H1 (cell line): ENCODE results near the gene MUC22. TPM values are rescaled to one million over a fixed set of nuclear protein-coding genes. Genes with fewer than 3 reads are reported as not detected.

Source experiments
- CTCF ChIA-PET: fragments of 300-600 bp; sonication (Branson Sonifier 250); formaldehyde crosslinking; loops from one replicate; lab custom pipeline; 2021; ENCODE audit not compliant: partially characterized antibody; lab: Charles Lee
- POLR2A ChIA-PET: fragments of 300-600 bp; sonication (Branson Sonifier 250); formaldehyde crosslinking; loops from one replicate; lab custom pipeline; 2021; ENCODE audit warnings: inconsistent platforms; ENCODE audit not compliant: partially characterized antibody; lab: Charles Lee
- DNase-seq, 2 experiments: peaks; one replicate each; pipeline versions ENCODE4 v3.0.0 to v3.0.0-alpha.2; 2010 to 2022; ENCODE audit warnings: low spot score in 2 of 2, low read depth in 1 of 2, mixed read lengths in 1 of 2
- FAIRE-seq: peaks from 2 replicates; lab custom pipeline; 2011; peaks lifted over from hg19 to GRCh38; lab: Jason Lieb, UNC
- H2AFZ ChIP-seq: 2 replicates; pipeline ENCODE4 v1.8.1; 2012; ENCODE audit warnings: low read length, inconsistent platforms
- H2AK5ac ChIP-seq: 2 replicates; pipeline ENCODE4 v1.6.1; 2013; ENCODE audit warnings: low read depth, low read length
- H2BK120ac ChIP-seq: replicated peaks from 2 replicates; pipeline ENCODE3; 2013; ENCODE audit warnings: low read depth, low read length, inconsistent platforms
- H2BK12ac ChIP-seq: 2 replicates; pipeline ENCODE4 v1.6.1; 2013; ENCODE audit warnings: low read depth, low read length
- H2BK15ac ChIP-seq: 2 replicates; pipeline ENCODE4 v1.6.1; 2013; ENCODE audit warnings: low read length
- H2BK20ac ChIP-seq: 2 replicates; pipeline ENCODE4 v1.6.1; 2013; ENCODE audit warnings: low read length
- H2BK5ac ChIP-seq: 2 replicates; pipeline ENCODE4 v1.6.1; 2013; ENCODE audit warnings: low read depth, low read length
- H3K14ac ChIP-seq: 2 replicates; pipeline ENCODE4 v1.6.1; 2013; ENCODE audit warnings: inconsistent platforms; ENCODE audit not compliant: insufficient read length
- H3K18ac ChIP-seq: 2 replicates; pipeline ENCODE4 v1.6.1; 2013; ENCODE audit warnings: low read length; ENCODE audit errors: extremely low read depth
- H3K23ac ChIP-seq: 2 replicates; pipeline ENCODE4 v1.6.1; 2013; ENCODE audit warnings: inconsistent platforms; ENCODE audit not compliant: insufficient read length
- H3K23me2 ChIP-seq: 2 replicates; pipeline ENCODE4 v1.6.1; 2013; ENCODE audit warnings: low read depth, low read length
- H3K27ac ChIP-seq: 2 replicates; pipeline ENCODE4 v1.6.1; 2011; ENCODE audit warnings: low read depth, low read length, inconsistent platforms
- H3K27me3 ChIP-seq, 4 experiments: replicated peaks in 1 of 4; 1 replicate in 1 of 4; 2 replicates in 3 of 4; pipeline versions ENCODE4 v1.6.1 to v1.8.1; 2011 to 2013; ENCODE audit warnings: low read length in 3 of 4, mild to moderate bottlenecking in 3 of 4, inconsistent platforms in 2 of 4, mixed read lengths in 2 of 4, moderate library complexity in 1 of 4; ENCODE audit not compliant: control insufficient read depth in 3 of 4, insufficient read depth in 3 of 4; ENCODE audit errors: extremely low read depth in 1 of 4
- H3K36me3 ChIP-seq, 4 experiments: 2 replicates each; pipeline versions ENCODE4 v1.6.1 to v1.8.1; 2011 to 2013; ENCODE audit warnings: mild to moderate bottlenecking in 4 of 4, low read length in 3 of 4, moderate library complexity in 2 of 4, control low read depth in 1 of 4, inconsistent platforms in 1 of 4; ENCODE audit not compliant: insufficient read depth in 4 of 4, control insufficient read depth in 2 of 4
- H3K4ac ChIP-seq: replicated peaks from 2 replicates; pipeline ENCODE3; 2013; ENCODE audit warnings: low read length, low read depth, mixed read lengths, inconsistent platforms; ENCODE audit not compliant: insufficient read length
- H3K4me1 ChIP-seq, 4 experiments: replicated peaks in 1 of 4; 1 replicate in 1 of 4; 2 replicates in 3 of 4; pipeline versions ENCODE4 v1.6.1 to v1.8.1; 2011 to 2013; ENCODE audit warnings: low read length in 3 of 4, inconsistent platforms in 2 of 4, mixed read lengths in 1 of 4; ENCODE audit not compliant: insufficient read depth in 4 of 4, control insufficient read depth in 3 of 4
- H3K4me2 ChIP-seq, 2 experiments: 2 replicates each; pipeline versions ENCODE4 v1.6.1 to v1.8.1; 2011 to 2013; ENCODE audit warnings: low read depth in 2 of 2, low read length in 2 of 2, control low read depth in 1 of 2, inconsistent platforms in 1 of 2, mild to moderate bottlenecking in 1 of 2; ENCODE audit not compliant: insufficient read depth in 1 of 2
- H3K4me3 ChIP-seq, 4 experiments: fragments of 200-600, 300-600 bp in 1 of 4; sonication (generic), shearing (Covaris generic), sonication (Bioruptor Twin) in 1 of 4; 2 replicates each; pipeline versions ENCODE4 v1.5.1 to v1.8.1; 2011 to 2016; ENCODE audit warnings: low read length in 4 of 4, low read depth in 3 of 4, control low read depth in 2 of 4, inconsistent platforms in 2 of 4, mild to moderate bottlenecking in 2 of 4, mixed read lengths in 1 of 4, moderate library complexity in 1 of 4; ENCODE audit not compliant: insufficient read depth in 2 of 4; ENCODE audit errors: extremely low read depth in 1 of 4
- H3K56ac ChIP-seq: replicated peaks from 2 replicates; pipeline ENCODE3; 2013; ENCODE audit warnings: low read depth, mild to moderate bottlenecking, mixed read lengths, low read length, inconsistent platforms; ENCODE audit not compliant: insufficient read length
- H3K79me1 ChIP-seq: 2 replicates; pipeline ENCODE4 v1.6.1; 2013; ENCODE audit warnings: low read depth, low read length, control low read depth
- H3K79me2 ChIP-seq, 2 experiments: 2 replicates each; pipeline versions ENCODE4 v1.6.1 to v1.8.1; 2012 to 2013; ENCODE audit warnings: low read length in 2 of 2, mild to moderate bottlenecking in 2 of 2, inconsistent platforms in 1 of 2; ENCODE audit not compliant: insufficient read depth in 2 of 2, control insufficient read depth in 1 of 2
- H3K9ac ChIP-seq, 4 experiments: replicated peaks in 1 of 4; 1 replicate in 1 of 4; 2 replicates in 3 of 4; pipeline versions ENCODE4 v1.6.1 to v1.8.1; 2011 to 2013; ENCODE audit warnings: low read depth in 3 of 4, low read length in 3 of 4, control low read depth in 2 of 4, mild to moderate bottlenecking in 2 of 4, moderate library complexity in 2 of 4, inconsistent platforms in 1 of 4; ENCODE audit errors: extremely low read depth in 1 of 4
- H3K9me3 ChIP-seq, 2 experiments: 2 replicates each; pipeline versions ENCODE4 v1.6.1 to v1.8.1; 2012 to 2013; ENCODE audit warnings: mild to moderate bottlenecking in 2 of 2, moderate library complexity in 2 of 2, control low read depth in 1 of 2, inconsistent platforms in 1 of 2, low read depth in 1 of 2, low read length in 1 of 2, mixed read lengths in 1 of 2; ENCODE audit not compliant: insufficient read depth in 2 of 2
- H4K20me1 ChIP-seq, 2 experiments: replicated peaks in 1 of 2; 2 replicates each; pipeline versions ENCODE3 to v1.8.1; 2011 to 2013; ENCODE audit warnings: inconsistent platforms in 2 of 2, low read length in 2 of 2, mild to moderate bottlenecking in 1 of 2; ENCODE audit not compliant: insufficient read depth in 2 of 2, control insufficient read depth in 1 of 2
- H4K5ac ChIP-seq: 2 replicates; pipeline ENCODE4 v1.6.1; 2013; ENCODE audit warnings: low read length, low read depth, mixed read lengths, inconsistent platforms; ENCODE audit not compliant: insufficient read length
- H4K8ac ChIP-seq: 2 replicates; pipeline ENCODE4 v1.8.0; 2013; ENCODE audit warnings: mild to moderate bottlenecking, moderate library complexity, low read length, inconsistent platforms; ENCODE audit not compliant: insufficient read depth; ENCODE audit errors: extremely low read depth
- H4K91ac ChIP-seq: replicated peaks from 2 replicates; pipeline ENCODE3; 2013; ENCODE audit warnings: low read length, mixed read lengths, inconsistent platforms; ENCODE audit not compliant: insufficient read length
- CHD1 ChIP-seq: IDR thresholded peaks from 2 replicates; pipeline ENCODE4 v1.6.1; 2012; ENCODE audit warnings: low read depth, low read length, improper control_type of control experiment
- EZH2 ChIP-seq: fragments of 200-600 bp; sonication (generic); IDR thresholded peaks from 2 replicates; pipeline ENCODE4 v1.7.1; 2012; ENCODE audit warnings: low read depth, mild to moderate bottlenecking, moderate library complexity, low read length, inconsistent platforms; ENCODE audit not compliant: severe bottlenecking
- HDAC6 ChIP-seq: IDR thresholded peaks from one replicate; pipeline ENCODE4 v1.7.1; 2012; ENCODE audit warnings: low read depth, mild to moderate bottlenecking, inconsistent platforms, low read length, moderate library complexity
- NRF1 ChIP-seq: IDR thresholded peaks from 2 replicates; pipeline ENCODE4 v1.6.1; 2011; ENCODE audit warnings: mild to moderate bottlenecking, low read depth, low read length, improper control_type of control experiment
- PHF8 ChIP-seq: fragments of 200-600 bp; sonication (generic); conservative IDR thresholded peaks from 2 replicates; pipeline ENCODE4 v1.7.1; 2012; ENCODE audit warnings: low read depth, mild to moderate bottlenecking, inconsistent platforms, low read length, moderate library complexity
- POLR2AphosphoS5 ChIP-seq: IDR thresholded peaks from 2 replicates; pipeline ENCODE4 v1.6.1; 2011; ENCODE audit warnings: low read depth, low read length
- RBBP5 ChIP-seq: IDR thresholded peaks from 2 replicates; pipeline ENCODE4 v1.7.1; 2012; ENCODE audit warnings: low read depth, mild to moderate bottlenecking, inconsistent platforms, low read length, moderate library complexity, borderline replicate concordance
- RFX5 ChIP-seq: IDR thresholded peaks from 2 replicates; pipeline ENCODE4 v1.6.1; 2011; ENCODE audit warnings: low read depth, low read length, improper control_type of control experiment, borderline replicate concordance
- RNF2 ChIP-seq: fragments of 200-900, 300-1000 bp; sonication (generic); IDR thresholded peaks from 2 replicates; pipeline ENCODE4 v1.7.1; 2016; ENCODE audit warnings: borderline replicate concordance, low read depth, mild to moderate bottlenecking, antibody characterized with exemption, low read length; ENCODE audit not compliant: poor library complexity, severe bottlenecking; ENCODE audit errors: missing control alignments
- SIRT6 ChIP-seq: IDR thresholded peaks from one replicate; pipeline ENCODE4 v1.7.1; 2012; ENCODE audit warnings: low read length, inconsistent platforms
- TAF7 ChIP-seq: optimal IDR thresholded peaks from 2 replicates; pipeline ENCODE3; 2011; ENCODE audit warnings: low read depth, mild to moderate bottlenecking, inconsistent platforms, low read length, moderate library complexity, borderline replicate concordance
- TEAD4 ChIP-seq: IDR thresholded peaks from 2 replicates; pipeline ENCODE4 v1.6.1; 2012; ENCODE audit warnings: low read depth, low read length, inconsistent platforms, mixed read lengths
- WGBS, 2 experiments: shearing (Covaris generic) in 1 of 2; methylation state at CpG; one replicate each; pipeline versions ENCODE4 v1.1.6 to v1.1.7; 2013 to 2015; ENCODE audit warnings: low lambda C conversion rate in 2 of 2, mixed read lengths in 2 of 2, inconsistent platforms in 1 of 2, low coverage in 1 of 2, missing lambda C conversion rate in 1 of 2; ENCODE audit not compliant: insufficient replicate concordance in 2 of 2, insufficient coverage in 1 of 2, insufficient read length in 1 of 2; ENCODE audit errors: extremely low coverage in 1 of 2, missing lambda C conversion rate in 1 of 2; 5-methylcytosine and 5-hydroxymethylcytosine counted together
- polyA plus RNA-seq, 7 experiments: library from polyadenylated mRNA; depleted of rRNA in 3 of 7; stranded (reverse) in 5 of 7; unstranded in 2 of 7; fragments of >200 nt in 5 of 7; fragments of 200-250 nt in 2 of 7; gene quantifications; 1 replicate in 5 of 7; 2 replicates in 1 of 7; 4 replicates in 1 of 7; pipeline versions ENCODE4 v1.2.1 to v1.2.3, GENCODE V29; 2011 to 2013; ENCODE audit warnings: missing spikeins in 2 of 7, mixed read lengths in 2 of 7
- total RNA-seq: library from RNA; stranded (reverse); fragmentation: NEBNext Ultra II Directional; extraction: Animal tissue kit (Norgen Biotek cat#: 25700); gene quantifications from 2 replicates; pipeline ENCODE4 v1.2.1, GENCODE V29; 2021
- TF ChIP-seq, protein P1 (sequence below): IDR thresholded peaks from 2 replicates; pipeline ENCODE4 v1.6.1; 2011; ENCODE audit warnings: low read length, improper control_type of control experiment

Gene MUC22
- total and polyA plus RNA-seq, 2 of the 8 experiments (the other 6 are each of a cell fraction or from before 2014, with no cell fraction given) = 0.02 TPM; not detected in 1

DNA sequence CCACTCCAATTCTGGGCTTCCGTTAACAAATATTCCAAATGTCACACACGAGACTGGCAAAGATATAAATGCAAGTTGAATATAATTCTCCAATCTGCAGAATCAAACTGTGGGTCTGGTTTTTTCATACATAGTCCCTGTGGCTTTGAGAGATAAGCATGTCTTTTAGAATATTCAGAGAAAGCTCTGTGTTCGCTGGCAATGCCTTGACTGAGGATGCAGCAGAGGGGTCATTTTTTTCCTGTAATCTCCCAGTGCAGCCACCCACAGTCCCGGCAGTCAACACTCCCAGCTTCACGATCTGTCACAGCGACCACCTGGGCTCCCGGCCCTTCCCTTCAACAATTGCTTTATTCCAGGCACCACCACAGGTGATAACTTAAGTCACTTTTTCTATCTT, 30.5 kb downstream of the MUC22 start:
- Histone ChIP-seq H2BK5ac (no peak overlapping the region), H4K20me1 (no peaks in the 10 kb centered on the region), H3K79me2 (no peaks in the 10 kb centered on the region), H2BK120ac (no peak overlapping the region), H3K79me1 (no peaks in the 10 kb centered on the region), H3K4ac (no peak overlapping the region), H3K4me3 (no peak overlapping the region), H2AFZ (no peak overlapping the region), H3K9me3 (no peaks in the 10 kb centered on the region), H3K4me1 (no peaks in the 10 kb centered on the region), H2BK15ac (no peak overlapping the region), H2AK5ac (no peak overlapping the region), H3K36me3 (no peaks in the 10 kb centered on the region), H2BK12ac (no peak overlapping the region), H3K4me2 (no peak overlapping the region), H3K27ac (no peak overlapping the region), H3K9ac (no peak overlapping the region), H3K23me2 (no peaks in the 10 kb centered on the region), H3K56ac (no peak overlapping the region), H4K8ac (no peak overlapping the region), H3K18ac (no peak overlapping the region), H4K5ac (no peak overlapping the region), H2BK20ac (no peak overlapping the region), H3K27me3 (no peaks in the 10 kb centered on the region; a peak in 1 of 7 replicates), H4K91ac (no peak overlapping the region), H3K14ac (no peak overlapping the region), H3K23ac (no peak overlapping the region)
- FAIRE-seq = no peak
- WGBS, 2 experiments = 78% methylated on average over 7 of the region's 7 CpGs; no CpG with 5 or more reads in 1 of the 2 experiments
- ChIA-PET CTCF (interaction anchor here (0.6 to 6.8 kb wide), 11 partner anchors 13 to 181 kb away, joined by 3 to 85 read pairs (median 5); partner anchors contain the start of gene VARS2), POLR2A (interaction anchor here (1.0 to 1.6 kb wide), 3 partner anchors 21 to 126 kb away, joined by 3 to 4 read pairs (median 3); partner anchors contain the start of genes MUCL3 and VARS2)
- DNase-seq = no peak
- TF ChIP-seq TAF7 (no peak), EZH2 (no peak), RBBP5 (no peak), NRF1 (no peak), HDAC6 (no peak), RNF2 (no peak), PHF8 (no peak), TEAD4 (no peak), CHD1 (no peak), SIRT6 (no peak), POLR2AphosphoS5 (no peak), RFX5 (no peak)
- TF ChIP-seq, protein P1, sequence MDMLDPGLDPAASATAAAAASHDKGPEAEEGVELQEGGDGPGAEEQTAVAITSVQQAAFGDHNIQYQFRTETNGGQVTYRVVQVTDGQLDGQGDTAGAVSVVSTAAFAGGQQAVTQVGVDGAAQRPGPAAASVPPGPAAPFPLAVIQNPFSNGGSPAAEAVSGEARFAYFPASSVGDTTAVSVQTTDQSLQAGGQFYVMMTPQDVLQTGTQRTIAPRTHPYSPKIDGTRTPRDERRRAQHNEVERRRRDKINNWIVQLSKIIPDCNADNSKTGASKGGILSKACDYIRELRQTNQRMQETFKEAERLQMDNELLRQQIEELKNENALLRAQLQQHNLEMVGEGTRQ = no peak
